WERI-Rb-1 (cell line): ENCODE data around the gene AGAP1.
A peak's percentile ranks its signal among the peaks of the same experiment; 100 is the strongest.

Source experiments
- DNase-seq: peaks from one replicate; pipeline ENCODE4 v3.0.0-alpha.2; 2020
- H3K27ac ChIP-seq: fragments of 250-450 bp; sonication (Bioruptor Pico); 2 replicates; pipeline ENCODE4 v1.5.1; 2020; ENCODE audit warnings: mild to moderate bottlenecking, moderate library complexity
- H3K27me3 ChIP-seq: fragments of 250-450 bp; sonication (Bioruptor Pico); 2 replicates; pipeline ENCODE4 v1.5.1; 2021; ENCODE audit warnings: mild to moderate bottlenecking, low read depth, moderate library complexity; ENCODE audit not compliant: insufficient read depth, severe bottlenecking
- H3K36me3 ChIP-seq: fragments of 250-450 bp; sonication (Bioruptor Pico); 2 replicates; pipeline ENCODE4 v1.5.1; 2020; ENCODE audit warnings: mild to moderate bottlenecking, moderate library complexity
- H3K4me3 ChIP-seq: 2 replicates; pipeline ENCODE4 v1.5.1; 2011; ENCODE audit warnings: low read depth, mild to moderate bottlenecking, control low read depth, low read length
- H3K9me3 ChIP-seq: fragments of 250-450 bp; sonication (Bioruptor Pico); 2 replicates; pipeline ENCODE4 v1.5.1; 2021; ENCODE audit warnings: mild to moderate bottlenecking, moderate library complexity; ENCODE audit not compliant: severe bottlenecking
- TF ChIP-seq, protein P1 (sequence below): IDR thresholded peaks from 2 replicates; pipeline ENCODE4 v1.5.1; 2011; ENCODE audit warnings: low read depth, mild to moderate bottlenecking, control low read depth, inconsistent platforms, low read length

AGAP1 gene

GRCh38 chr2:235698028-235698427 is 204.2 kb downstream of the AGAP1 start:
- TF ChIP-seq, protein P1, sequence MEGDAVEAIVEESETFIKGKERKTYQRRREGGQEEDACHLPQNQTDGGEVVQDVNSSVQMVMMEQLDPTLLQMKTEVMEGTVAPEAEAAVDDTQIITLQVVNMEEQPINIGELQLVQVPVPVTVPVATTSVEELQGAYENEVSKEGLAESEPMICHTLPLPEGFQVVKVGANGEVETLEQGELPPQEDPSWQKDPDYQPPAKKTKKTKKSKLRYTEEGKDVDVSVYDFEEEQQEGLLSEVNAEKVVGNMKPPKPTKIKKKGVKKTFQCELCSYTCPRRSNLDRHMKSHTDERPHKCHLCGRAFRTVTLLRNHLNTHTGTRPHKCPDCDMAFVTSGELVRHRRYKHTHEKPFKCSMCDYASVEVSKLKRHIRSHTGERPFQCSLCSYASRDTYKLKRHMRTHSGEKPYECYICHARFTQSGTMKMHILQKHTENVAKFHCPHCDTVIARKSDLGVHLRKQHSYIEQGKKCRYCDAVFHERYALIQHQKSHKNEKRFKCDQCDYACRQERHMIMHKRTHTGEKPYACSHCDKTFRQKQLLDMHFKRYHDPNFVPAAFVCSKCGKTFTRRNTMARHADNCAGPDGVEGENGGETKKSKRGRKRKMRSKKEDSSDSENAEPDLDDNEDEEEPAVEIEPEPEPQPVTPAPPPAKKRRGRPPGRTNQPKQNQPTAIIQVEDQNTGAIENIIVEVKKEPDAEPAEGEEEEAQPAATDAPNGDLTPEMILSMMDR: no peak
- Histone ChIP-seq H3K4me3 (no peak overlapping the region), H3K27me3 (no peaks in the 10 kb centered on the region), H3K9me3 (no peaks in the 10 kb centered on the region), H3K27ac (no peak overlapping the region), H3K36me3 (peaks cover 3% of the 10 kb centered on the region)
- DNase-seq: no peak

DNA sequence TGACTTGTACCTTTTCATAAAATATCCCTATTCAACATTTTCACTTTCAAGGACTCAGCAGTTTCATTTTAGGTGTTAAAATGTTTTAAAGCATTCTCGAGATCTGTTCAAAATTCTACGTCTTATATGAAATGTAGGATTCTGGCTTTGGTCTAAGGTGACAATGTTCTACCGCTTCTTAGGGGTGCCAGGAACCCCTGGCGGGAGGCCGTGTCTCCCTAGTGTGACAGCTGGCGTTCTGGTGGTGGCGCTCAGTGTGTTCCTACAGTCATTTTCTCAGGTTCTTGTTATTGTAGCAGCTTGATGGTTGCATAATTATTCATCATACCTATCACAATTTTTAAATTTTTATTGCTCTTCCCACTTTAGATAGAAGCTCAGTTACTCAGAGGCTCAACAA is 204.6 kb downstream of the AGAP1 start:
- peaks cover 3% of the 10 kb centered on the region for H3K36me3 ChIP-seq
- TF ChIP-seq, protein P1: no peak

DNA sequence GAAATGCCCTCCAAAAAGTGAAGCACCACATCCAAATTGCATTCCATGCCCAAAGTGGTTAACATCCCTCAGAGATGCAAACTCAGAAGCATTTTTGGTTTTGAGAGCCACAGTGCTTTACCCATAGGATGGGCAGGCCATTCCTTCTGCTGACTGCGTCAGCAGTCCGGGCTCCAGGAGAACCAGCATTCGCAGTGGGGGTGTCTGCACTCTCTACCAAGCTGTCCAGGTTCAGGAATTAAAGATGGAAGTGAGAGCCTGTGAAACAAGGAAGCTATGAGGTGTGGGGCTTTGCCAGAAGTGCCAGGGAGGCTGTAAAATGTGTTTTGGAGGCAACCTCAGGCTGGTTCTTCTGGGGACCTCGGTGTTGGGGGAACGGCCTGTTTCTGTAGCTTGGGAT is 205.7 kb downstream of the AGAP1 start:
- H3K27ac ChIP-seq: no peak overlapping the region
- peaks cover 3% of the 10 kb centered on the region for H3K36me3 ChIP-seq
- no peak for DNase-seq
- no peaks in the 10 kb centered on the region for H3K27me3 ChIP-seq
- H3K4me3 ChIP-seq: no peak overlapping the region
- no peaks in the 10 kb centered on the region for H3K9me3 ChIP-seq
- TF ChIP-seq, protein P1: no peak

More for the DNA sequence above, 204.6 kb downstream of the AGAP1 start:
- H3K27ac ChIP-seq: no peak overlapping the region
- H3K4me3 ChIP-seq: no peak overlapping the region
- no peak for DNase-seq
- no peaks in the 10 kb centered on the region for H3K9me3 ChIP-seq
- H3K27me3 ChIP-seq: no peaks in the 10 kb centered on the region

GRCh38 chr2:235701206-235701981 is 207.6 kb downstream of the AGAP1 start:
- H3K36me3 ChIP-seq: peaks cover 4% of the 10 kb centered on the region
- H3K4me3 ChIP-seq: no peak overlapping the region
- H3K27me3 ChIP-seq: no peaks in the 10 kb centered on the region
- peak; percentile 44 for DNase-seq
- TF ChIP-seq, protein P1: no peak
- no peaks in the 10 kb centered on the region for H3K9me3 ChIP-seq
- H3K27ac ChIP-seq: peak overlapping the region; percentile 67

DNA sequence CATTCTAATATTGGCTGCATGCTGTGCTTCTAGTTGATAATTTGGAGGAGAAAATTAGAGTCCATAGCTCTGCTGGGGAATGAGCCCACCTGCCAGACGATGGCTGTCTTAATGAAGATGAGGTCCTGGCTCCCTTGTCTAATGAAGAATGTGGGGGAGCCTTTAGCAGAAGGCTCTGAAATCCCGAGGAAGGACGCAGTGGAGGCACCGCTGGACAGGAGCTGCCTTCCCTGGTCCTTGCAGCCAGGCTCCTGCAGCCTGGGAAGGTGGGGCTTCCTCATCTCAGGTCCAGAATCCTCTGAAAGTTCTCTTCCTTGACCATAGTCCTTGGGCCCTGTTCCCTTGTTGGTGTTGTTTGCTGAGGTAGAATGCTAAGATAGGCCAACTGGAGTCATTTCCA is 208.3 kb downstream of the AGAP1 start:
- no peak overlapping the region for H3K4me3 ChIP-seq
- no peaks in the 10 kb centered on the region for H3K9me3 ChIP-seq
- H3K27me3 ChIP-seq: no peaks in the 10 kb centered on the region
- peak overlapping the region; percentile 67 for H3K27ac ChIP-seq
- DNase-seq: no peak
- TF ChIP-seq, protein P1: no peak
- peaks cover 4% of the 10 kb centered on the region for H3K36me3 ChIP-seq
